Heart right ventricle (tissue), 16 donors: ENCODE measurements around the gene FUBP3. TPM values are rescaled to one million over a fixed set of nuclear protein-coding genes. Genes with fewer than 3 reads are reported as not detected.

Experiments used
- ATAC-seq, 8 donors: fragments of 200-7000 bp; cut with Tn5 transposase; one replicate each; pipeline ENCODE4 v1.9.1; 2020; ENCODE audit warnings: mild to moderate bottlenecking in 8 of 8, moderate library complexity in 8 of 8, moderate number of reproducible peaks in 1 of 8
- DNase-seq, 2 donors: peaks; one replicate each; pipeline ENCODE4 v3.0.0-alpha.2; 2020
- H3K27ac ChIP-seq, 10 donors: fragments of 200-600 bp; sonication (generic) in 2 of 10; one replicate each; pipeline versions ENCODE4 v1.5.0 to v1.8.0; 2020 to 2022; ENCODE audit warnings: mild to moderate bottlenecking in 3 of 10
- H3K27me3 ChIP-seq, 7 donors: fragments of 200-600 bp; one replicate each; pipeline ENCODE4 v1.8.0; 2021 to 2022; ENCODE audit warnings: mild to moderate bottlenecking in 2 of 7
- H3K36me3 ChIP-seq, 9 donors: fragments of 200-600 bp; sonication (generic) in 1 of 9; one replicate each; pipeline versions ENCODE4 v1.5.0 to v1.8.0; 2020 to 2022; ENCODE audit warnings: mild to moderate bottlenecking in 2 of 9
- H3K4me1 ChIP-seq, 9 donors: fragments of 200-600 bp; sonication (generic) in 1 of 9; one replicate each; pipeline versions ENCODE4 v1.5.0 to v1.8.0; 2020 to 2022; ENCODE audit warnings: mild to moderate bottlenecking in 4 of 9
- H3K4me3 ChIP-seq, 10 donors: fragments of 200-600 bp; sonication (generic) in 2 of 10; one replicate each; pipeline versions ENCODE4 v1.5.0 to v1.8.0; 2020 to 2022; ENCODE audit warnings: mild to moderate bottlenecking in 7 of 10, moderate library complexity in 2 of 10
- H3K9me3 ChIP-seq, 11 donors: fragments of 200-600 bp in 10 of 11; sonication (generic) in 2 of 11; one replicate each; pipeline versions ENCODE4 v1.5.0 to v1.8.0; 2013 to 2022; ENCODE audit warnings: mild to moderate bottlenecking in 2 of 11, control low read depth in 1 of 11, moderate library complexity in 1 of 11
- CTCF ChIP-seq, 9 donors: fragments of 200-600 bp; sonication (generic) in 2 of 9; IDR thresholded peaks; one replicate each; pipeline versions ENCODE4 v1.5.0 to v1.8.0; 2021 to 2022; ENCODE audit warnings: antibody characterized with exemption in 9 of 9, mild to moderate bottlenecking in 5 of 9, moderate library complexity in 1 of 9
- WGBS, 2 donors: extraction: QIAGEN DNeasy Blood & Tissue Kit; methylation state at CpG; one replicate each; pipeline ENCODE4 v1.1.7; 2013; ENCODE audit warnings: inconsistent platforms in 1 of 2; 5-methylcytosine and 5-hydroxymethylcytosine counted together
- intact Hi-C, 10 donors: fragments of 100-400 bp; cut with DNase I; formaldehyde crosslinking; loops; one replicate each; pipeline versions ENCODE4 v1.11.1 to v1.14.2; 2022
- polyA plus RNA-seq, 2 donors: library from polyadenylated mRNA; stranded (reverse); fragments of 200-250 nt; gene quantifications; one replicate each; pipeline ENCODE4 v1.2.3, GENCODE V29; 2013
- total RNA-seq, 10 donors: library from RNA; stranded (reverse); fragmentation: NEBNext Ultra II Directional in 3 of 10; extraction: Animal tissue kit (Norgen Biotek cat#: 25700) in 3 of 10; gene quantifications; one replicate each; pipeline versions ENCODE4 v1.2.1 to v1.2.4, GENCODE V29; 2021 to 2023
- donor health status: Arrhythmogenic right ventricular cardiomyopathy.
- donor health status: ischemic (EF 13 %, LVEDD 7.1; RV severe dilation, severe dysfunction).
- donor health status: healthy with polysubstance abuse.
- donor health status: DM: no; HTN: yes; CAD: no.
- donor health status: DM: no; HTN: no; CAD: no.
- donor health status: ischemic (EF 25% LVEDD 6.9; RV normal size, moderate dysfunction).
- donor health status: ischemic (EF 25% LVEDD 5.7; RV mildly dilated, moderate dysfunction).
- donor health status: healthy.
- donor health status: DM: yes; HTN: yes; CAD: no.
- donor health status: Ischemic cardiomyopathy.
- donor health status: ischemic (EF 35%, LVEDD 5.7; RV mildly dilated, moderate dysfunction).
- donor health status: nonischemic (EF 11% LVEDD 7.7; RV severe dilation, severe dysfunction).
- donor health status: DM: yes; HTN: yes; CAD: no.
- donor health status: PGD.
- donor health status: ischemic (EF 29% LVEDD 5.4; RV normal size, mild dysfunction).
- donor health status: nonischemic (EF 23%, LVEDD 6.1; RV moderate dilation, normal function).

Gene FUBP3
- total and polyA plus RNA-seq, 12 donors, result 16.8 to 40.3 (median 26.9) TPM

GRCh38 chr9:130635721-130636647 is 56.6 kb downstream of the FUBP3 start:
- intact Hi-C loops, result no loop called here
- DNase-seq (no peak), ATAC-seq (no peak)
- Histone ChIP-seq H3K27ac (no peak overlapping the region), H3K4me1 (peaks cover 0 to 12% (median 5%) of the 10 kb centered on the region in 9 donors), H3K9me3 (no peaks in the 10 kb centered on the region), H3K36me3 (peaks cover 0 to 81% (median 55%) of the 10 kb centered on the region in 9 donors), H3K4me3 (no peak overlapping the region), H3K27me3 (no peaks in the 10 kb centered on the region)
- no peak for TF ChIP-seq CTCF (IDR thresholded peaks at IDR 0.05)
- 94 to 96% methylated on average over 33 of the region's 33 CpGs for WGBS, 2 donors

- 88 to 91% methylated on average over 9 of the region's 9 CpGs for WGBS, 2 donors
- DNase-seq (no peak), ATAC-seq (no peak)
- peaks cover 0 to 74% (median 49%) of the 10 kb centered on the region in 9 donors for H3K36me3 ChIP-seq
- no peak for TF ChIP-seq CTCF (IDR thresholded peaks at IDR 0.05)
- H3K4me3 ChIP-seq, result no peak overlapping the region
- peaks cover 0 to 6% (median 0%) of the 10 kb centered on the region in 9 donors for H3K4me1 ChIP-seq
- H3K27ac ChIP-seq, result no peak overlapping the region
- no peaks in the 10 kb centered on the region for H3K9me3 ChIP-seq
- intact Hi-C loops, result no loop called here
- no peaks in the 10 kb centered on the region for H3K27me3 ChIP-seq
Measured at GRCh38 chr9:130636648-130637020, 57.3 kb downstream of the FUBP3 start.

GRCh38 chr9:130638284-130639123 is 59.1 kb downstream of the FUBP3 start:
- Histone ChIP-seq H3K27me3 (no peaks in the 10 kb centered on the region), H3K4me1 (no peaks in the 10 kb centered on the region), H3K36me3 (peaks cover 0 to 56% (median 30%) of the 10 kb centered on the region in 9 donors)

More at GRCh38 chr9:130638284-130639123, 59.1 kb downstream of the FUBP3 start:
- no peak for TF ChIP-seq CTCF (IDR thresholded peaks at IDR 0.05)
- 85 to 86% methylated on average over 37 of the region's 37 CpGs for WGBS, 2 donors
- intact Hi-C loops, result no loop called here
- H3K27ac ChIP-seq, result no peak overlapping the region
- H3K9me3 ChIP-seq, result no peaks in the 10 kb centered on the region
- H3K4me3 ChIP-seq, result no peak overlapping the region
- no peak for DNase-seq
- ATAC-seq, result peak in 1 of 8 donors; percentile 8
